MG63 (cell line): ENCODE results near the gene TBC1D5. TPM values are rescaled to one million over a fixed set of nuclear protein-coding genes. Genes with fewer than 3 reads are reported as not detected.

ENCODE experiments used
- DNase-seq: peaks from one replicate; pipeline ENCODE4 v3.0.0-alpha.2; 2020
- H3K27me3 ChIP-seq: fragments of 250-450 bp; sonication (Bioruptor Pico); 2 replicates; pipeline ENCODE4 v1.5.1; 2020; ENCODE audit warnings: mild to moderate bottlenecking, moderate library complexity
- H3K36me3 ChIP-seq: fragments of 250-450 bp; sonication (Bioruptor Pico); 2 replicates; pipeline ENCODE4 v1.5.1; 2020; ENCODE audit warnings: mild to moderate bottlenecking, moderate library complexity
- H3K4me3 ChIP-seq: fragments of 250-450 bp; sonication (Bioruptor Pico); 2 replicates; pipeline ENCODE4 v1.5.1; 2020; ENCODE audit warnings: mild to moderate bottlenecking, moderate library complexity
- H3K9me3 ChIP-seq: fragments of 250-450 bp; sonication (Bioruptor Pico); 2 replicates; pipeline ENCODE4 v1.5.1; 2020; ENCODE audit warnings: mild to moderate bottlenecking, moderate library complexity
- total RNA-seq: library from RNA; depleted of rRNA; stranded (reverse); fragments of >200 nt; shearing (Covaris generic); gene quantifications from 2 replicates; pipeline ENCODE4 v1.2.3, GENCODE V29; 2014; ENCODE audit warnings: low replicate concordance

Gene TBC1D5
- total RNA-seq, 1 experiment from 2014 or later: 28.3 TPM

- no peaks in the 10 kb centered on the region for H3K36me3 ChIP-seq
- H3K4me3 ChIP-seq: no peak overlapping the region
- DNase-seq: no peak
- no peaks in the 10 kb centered on the region for H3K27me3 ChIP-seq
- H3K9me3 ChIP-seq: no peaks in the 10 kb centered on the region
Observed at GRCh38 chr3:17755836-17756235, 13.4 kb upstream of the TBC1D5 start.

- no peaks in the 10 kb centered on the region for H3K9me3 ChIP-seq
- H3K27me3 ChIP-seq: no peaks in the 10 kb centered on the region
- no peak overlapping the region for H3K4me3 ChIP-seq
- DNase-seq: no peak
- no peaks in the 10 kb centered on the region for H3K36me3 ChIP-seq
Observed at GRCh38 chr3:17753632-17753992, 11.2 kb upstream of the TBC1D5 start.

- Histone ChIP-seq H3K36me3 (no peaks in the 10 kb centered on the region), H3K27me3 (no peaks in the 10 kb centered on the region), H3K4me3 (no peak overlapping the region), H3K9me3 (no peaks in the 10 kb centered on the region)
- DNase-seq: no peak
Observed at GRCh38 chr3:17752876-17753631, 10.6 kb upstream of the TBC1D5 start.

GRCh38 chr3:17752436-17752835, 10.0 kb upstream of the TBC1D5 start:
- H3K36me3 ChIP-seq: no peaks in the 10 kb centered on the region
- no peak overlapping the region for H3K4me3 ChIP-seq
- no peaks in the 10 kb centered on the region for H3K9me3 ChIP-seq
- DNase-seq: no peak
- H3K27me3 ChIP-seq: no peaks in the 10 kb centered on the region

- Histone ChIP-seq H3K4me3 (no peak overlapping the region), H3K9me3 (no peaks in the 10 kb centered on the region), H3K27me3 (no peaks in the 10 kb centered on the region), H3K36me3 (no peaks in the 10 kb centered on the region)
- no peak for DNase-seq
Observed at GRCh38 chr3:17749705-17750293, 7.4 kb upstream of the TBC1D5 start.

GRCh38 chr3:17749281-17749680, 6.8 kb upstream of the TBC1D5 start:
- Histone ChIP-seq H3K9me3 (no peaks in the 10 kb centered on the region), H3K27me3 (no peaks in the 10 kb centered on the region), H3K36me3 (no peaks in the 10 kb centered on the region), H3K4me3 (no peak overlapping the region)
- no peak for DNase-seq

GRCh38 chr3:17747890-17748247, 5.4 kb upstream of the TBC1D5 start:
- H3K9me3 ChIP-seq: no peaks in the 10 kb centered on the region
- H3K4me3 ChIP-seq: no peak overlapping the region
- H3K27me3 ChIP-seq: no peaks in the 10 kb centered on the region
- no peak for DNase-seq
- H3K36me3 ChIP-seq: no peaks in the 10 kb centered on the region

- H3K36me3 ChIP-seq: no peaks in the 10 kb centered on the region
- no peaks in the 10 kb centered on the region for H3K9me3 ChIP-seq
- no peak for DNase-seq
- no peak overlapping the region for H3K4me3 ChIP-seq
- no peaks in the 10 kb centered on the region for H3K27me3 ChIP-seq
Observed at GRCh38 chr3:17747174-17747889, 4.9 kb upstream of the TBC1D5 start.

- DNase-seq: no peak
- Histone ChIP-seq H3K27me3 (no peaks in the 10 kb centered on the region), H3K9me3 (no peaks in the 10 kb centered on the region), H3K4me3 (no peak overlapping the region), H3K36me3 (no peaks in the 10 kb centered on the region)
Observed at GRCh38 chr3:17745894-17746293, 3.5 kb upstream of the TBC1D5 start.

GRCh38 chr3:17745301-17745700, 2.9 kb upstream of the TBC1D5 start:
- no peaks in the 10 kb centered on the region for H3K36me3 ChIP-seq
- H3K27me3 ChIP-seq: no peaks in the 10 kb centered on the region

GRCh38 chr3:17744693-17745092, 2.3 kb upstream of the TBC1D5 start:
- Histone ChIP-seq H3K4me3 (no peak overlapping the region), H3K9me3 (no peaks in the 10 kb centered on the region), H3K27me3 (no peaks in the 10 kb centered on the region), H3K36me3 (no peaks in the 10 kb centered on the region)
- no peak for DNase-seq

More at GRCh38 chr3:17745301-17745700, 2.9 kb upstream of the TBC1D5 start:
- DNase-seq: no peak
- no peak overlapping the region for H3K4me3 ChIP-seq
- H3K9me3 ChIP-seq: no peaks in the 10 kb centered on the region

- no peaks in the 10 kb centered on the region for H3K9me3 ChIP-seq
- no peak for DNase-seq
- no peaks in the 10 kb centered on the region for H3K36me3 ChIP-seq
- no peak overlapping the region for H3K4me3 ChIP-seq
- H3K27me3 ChIP-seq: no peaks in the 10 kb centered on the region
Observed at GRCh38 chr3:17743658-17743995, 1.2 kb upstream of the TBC1D5 start.

- Histone ChIP-seq H3K4me3 (peak overlapping the region; percentile 66), H3K9me3 (no peaks in the 10 kb centered on the region), H3K36me3 (no peaks in the 10 kb centered on the region), H3K27me3 (no peaks in the 10 kb centered on the region)
- DNase-seq: no peak
Observed at GRCh38 chr3:17742880-17743657, 638 bp upstream of the TBC1D5 start.

- peak overlapping the region; percentile 66 for H3K4me3 ChIP-seq
- no peaks in the 10 kb centered on the region for H3K36me3 ChIP-seq
- DNase-seq: no peak
- no peaks in the 10 kb centered on the region for H3K9me3 ChIP-seq
- no peaks in the 10 kb centered on the region for H3K27me3 ChIP-seq
Observed at GRCh38 chr3:17741621-17742101, 770 bp downstream of the TBC1D5 start.

- no peak for DNase-seq
- H3K36me3 ChIP-seq: no peaks in the 10 kb centered on the region
- peak overlapping the region; percentile 66 for H3K4me3 ChIP-seq
- H3K9me3 ChIP-seq: no peaks in the 10 kb centered on the region
- H3K27me3 ChIP-seq: no peaks in the 10 kb centered on the region
Observed at GRCh38 chr3:17740721-17741141, 1.7 kb downstream of the TBC1D5 start.

GRCh38 chr3:17738921-17739320, 3.5 kb downstream of the TBC1D5 start:
- no peak for DNase-seq
- Histone ChIP-seq H3K27me3 (no peaks in the 10 kb centered on the region), H3K9me3 (no peaks in the 10 kb centered on the region), H3K36me3 (no peaks in the 10 kb centered on the region), H3K4me3 (no peak overlapping the region)

- Histone ChIP-seq H3K9me3 (no peaks in the 10 kb centered on the region), H3K4me3 (no peak overlapping the region), H3K27me3 (no peaks in the 10 kb centered on the region), H3K36me3 (no peaks in the 10 kb centered on the region)
- DNase-seq: no peak
Observed at GRCh38 chr3:17738219-17738618, 4.2 kb downstream of the TBC1D5 start.
